Prostate gland (tissue), 2 donors: ENCODE results near the gene PPFIA3.

Experiments used
- POLR2A ChIP-seq: fragments of 450-650 bp; IDR thresholded peaks from one replicate; pipeline ENCODE4 v1.6.1; 2016; ENCODE audit warnings: antibody characterized with exemption, mild to moderate bottlenecking
- POLR2AphosphoS5 ChIP-seq: sonication (generic); formaldehyde crosslinking; IDR thresholded peaks from one replicate; pipeline ENCODE4 v1.6.1; 2017; ENCODE audit warnings: antibody characterized with exemption
- TF ChIP-seq, protein P1 (sequence below), 4 experiments: fragments of 200-600 bp in 2 of 4; fragments of 450-650 bp in 2 of 4; sonication (generic) in 2 of 4; IDR thresholded peaks; 1 replicate in 3 of 4; 2 replicates in 1 of 4; pipeline ENCODE4 v1.5.1; 2016 to 2019; ENCODE audit warnings: antibody characterized with exemption in 4 of 4, mild to moderate bottlenecking in 2 of 4, moderate library complexity in 2 of 4

DNA sequence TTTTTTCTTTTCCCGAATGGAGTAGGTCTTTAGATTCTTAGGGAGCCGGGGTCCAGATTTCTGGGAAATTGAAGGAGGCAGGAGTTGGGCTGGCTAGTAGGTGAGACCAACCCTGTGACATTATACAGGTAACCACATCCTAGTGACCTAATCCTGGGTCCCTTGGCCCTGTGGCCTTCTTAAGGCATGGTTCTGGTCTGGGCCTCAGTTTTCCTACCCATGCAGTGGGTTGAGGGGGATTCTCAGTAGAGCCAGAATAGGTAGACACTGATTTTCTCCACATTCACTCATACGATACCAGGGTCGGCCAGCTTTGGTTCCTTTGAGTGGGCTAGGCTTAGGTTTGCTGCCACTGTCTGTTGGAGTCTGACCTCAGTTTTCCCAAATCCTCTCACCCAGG lies 7.2 kb downstream of the PPFIA3 start:
- TF ChIP-seq POLR2A (no peak), POLR2AphosphoS5 (no peak)
- TF ChIP-seq, protein P1, sequence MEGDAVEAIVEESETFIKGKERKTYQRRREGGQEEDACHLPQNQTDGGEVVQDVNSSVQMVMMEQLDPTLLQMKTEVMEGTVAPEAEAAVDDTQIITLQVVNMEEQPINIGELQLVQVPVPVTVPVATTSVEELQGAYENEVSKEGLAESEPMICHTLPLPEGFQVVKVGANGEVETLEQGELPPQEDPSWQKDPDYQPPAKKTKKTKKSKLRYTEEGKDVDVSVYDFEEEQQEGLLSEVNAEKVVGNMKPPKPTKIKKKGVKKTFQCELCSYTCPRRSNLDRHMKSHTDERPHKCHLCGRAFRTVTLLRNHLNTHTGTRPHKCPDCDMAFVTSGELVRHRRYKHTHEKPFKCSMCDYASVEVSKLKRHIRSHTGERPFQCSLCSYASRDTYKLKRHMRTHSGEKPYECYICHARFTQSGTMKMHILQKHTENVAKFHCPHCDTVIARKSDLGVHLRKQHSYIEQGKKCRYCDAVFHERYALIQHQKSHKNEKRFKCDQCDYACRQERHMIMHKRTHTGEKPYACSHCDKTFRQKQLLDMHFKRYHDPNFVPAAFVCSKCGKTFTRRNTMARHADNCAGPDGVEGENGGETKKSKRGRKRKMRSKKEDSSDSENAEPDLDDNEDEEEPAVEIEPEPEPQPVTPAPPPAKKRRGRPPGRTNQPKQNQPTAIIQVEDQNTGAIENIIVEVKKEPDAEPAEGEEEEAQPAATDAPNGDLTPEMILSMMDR (IDR thresholded peaks at IDR 0.05) = no peak
